Calu3 (cell line): ENCODE results near the gene RBBP6. TPM values are rescaled to one million over a fixed set of nuclear protein-coding genes. Genes with fewer than 3 reads are reported as not detected.

Source experiments
- BruUV-seq: library from RNA; stranded (reverse); fragments of 400-500 nt; replicated peaks from 2 replicates; lab custom pipeline; 2021; lab: Mats Ljungman, UMichigan
- CTCF ChIA-PET: fragments of 300-600 bp; sonication (Branson Sonifier 250); formaldehyde crosslinking; loops from one replicate; lab custom pipeline; 2022; ENCODE audit warnings: antibody characterized with exemption; lab: Charles Lee
- DNase-seq: peaks from one replicate; pipeline ENCODE4 v3.0.0; 2022
- H3K27ac Mint-ChIP-seq: one replicate; pipeline ENCODE4 v1.8.0; 2022; ENCODE audit warnings: mixed read lengths; ENCODE audit not compliant: unreplicated experiment
- H3K27me3 Mint-ChIP-seq: one replicate; pipeline ENCODE4 v1.8.0; 2022; ENCODE audit warnings: mixed read lengths; ENCODE audit not compliant: unreplicated experiment
- H3K36me3 Mint-ChIP-seq: one replicate; pipeline ENCODE4 v1.8.0; 2022; ENCODE audit warnings: mild to moderate bottlenecking, moderate library complexity, mixed read lengths; ENCODE audit not compliant: insufficient read depth, unreplicated experiment
- H3K4me1 Mint-ChIP-seq: one replicate; pipeline ENCODE4 v1.8.0; 2022; ENCODE audit warnings: mild to moderate bottlenecking, low read depth, mixed read lengths; ENCODE audit not compliant: unreplicated experiment
- H3K4me3 Mint-ChIP-seq: one replicate; pipeline ENCODE4 v1.8.0; 2022; ENCODE audit warnings: mild to moderate bottlenecking, low read depth, moderate library complexity, mixed read lengths; ENCODE audit not compliant: unreplicated experiment
- H3K9me3 Mint-ChIP-seq: one replicate; pipeline ENCODE4 v1.8.0; 2022; ENCODE audit warnings: low read depth, mixed read lengths; ENCODE audit not compliant: unreplicated experiment
- CTCF ChIP-seq: fragments of 200-600 bp; IDR thresholded peaks from one replicate; pipeline ENCODE4 v1.8.0; 2022; ENCODE audit warnings: antibody characterized with exemption; ENCODE audit not compliant: unreplicated experiment
- intact Hi-C: fragments of 100-400 bp; cut with micrococcal nuclease; formaldehyde crosslinking; loops from one replicate; pipeline ENCODE4 v1.10.0; 2022; ENCODE audit not compliant: unreplicated experiment
- total RNA-seq: library from RNA; stranded (reverse); gene quantifications from 2 replicates; pipeline ENCODE4 v1.2.3, GENCODE V29; 2022

The RBBP6 gene
- total RNA-seq, 1 experiment from 2014 or later: 56.8 TPM

- Mint-ChIP-seq H3K27ac (peak overlapping the region; percentile 90), H3K36me3 (peaks cover 44% of the 10 kb centered on the region), H3K4me1 (peaks cover 34% of the 10 kb centered on the region), H3K27me3 (no peaks in the 10 kb centered on the region), H3K9me3 (no peaks in the 10 kb centered on the region), H3K4me3 (peak overlapping the region; percentile 88)
- no TSS peak for BruUV-seq
- peak; percentile 4 for DNase-seq
- intact Hi-C loops: loop anchor here (1.0 to 5.0 kb wide), 2 partner anchors 10 to 197 kb away; no protein-coding TSS in a partner anchor
- CTCF ChIA-PET: interaction anchor here (0.6 to 1.3 kb wide), 7 partner anchors 9 to 800 kb away, joined by 3 to 5 read pairs (median 4); no protein-coding TSS in a partner anchor
- no peak for TF ChIP-seq CTCF
Observed at GRCh38 chr16:24540602-24541210, 1.3 kb downstream of the RBBP6 start.

GRCh38 chr16:24541233-24541933 lies 2.0 kb downstream of the RBBP6 start:
- peaks cover 35% of the 10 kb centered on the region for H3K4me1 Mint-ChIP-seq

GRCh38 chr16:24543949-24544348 lies 4.6 kb downstream of the RBBP6 start:
- Mint-ChIP-seq H3K9me3 (no peaks in the 10 kb centered on the region), H3K27me3 (no peaks in the 10 kb centered on the region), H3K4me1 (peaks cover 35% of the 10 kb centered on the region), H3K36me3 (peaks cover 64% of the 10 kb centered on the region), H3K27ac (no peak overlapping the region), H3K4me3 (no peak overlapping the region)
- no peak for DNase-seq
- CTCF ChIA-PET: no interaction called here
- intact Hi-C loops: loop anchor here (5.0 kb wide), 1 partner anchor 193 kb away; no protein-coding TSS in a partner anchor
- TF ChIP-seq CTCF: no peak
- no TSS peak for BruUV-seq

More at GRCh38 chr16:24541233-24541933, 2.0 kb downstream of the RBBP6 start:
- no peak for DNase-seq
- H3K36me3 Mint-ChIP-seq: peaks cover 48% of the 10 kb centered on the region
- no peaks in the 10 kb centered on the region for H3K9me3 Mint-ChIP-seq
- no peak for TF ChIP-seq CTCF
- TSS peak; percentile 23 for BruUV-seq
- peak overlapping the region; percentile 88 for H3K4me3 Mint-ChIP-seq
- no peaks in the 10 kb centered on the region for H3K27me3 Mint-ChIP-seq
- CTCF ChIA-PET: interaction anchor here (0.6 to 1.3 kb wide), 7 partner anchors 8 to 800 kb away, joined by 3 to 5 read pairs (median 4); no protein-coding TSS in a partner anchor
- intact Hi-C loops: loop anchor here (5.0 kb wide), 1 partner anchor 196 kb away; no protein-coding TSS in a partner anchor
- H3K27ac Mint-ChIP-seq: peak overlapping the region; percentile 90

GRCh38 chr16:24544640-24545039 lies 5.3 kb downstream of the RBBP6 start:
- intact Hi-C loops: loop anchor here (5.0 kb wide), 1 partner anchor 193 kb away; no protein-coding TSS in a partner anchor
- CTCF ChIA-PET: no interaction called here
- H3K27ac Mint-ChIP-seq: no peak overlapping the region
- DNase-seq: no peak
- peaks cover 64% of the 10 kb centered on the region for H3K36me3 Mint-ChIP-seq
- no peak for TF ChIP-seq CTCF
- BruUV-seq: no TSS peak
- H3K4me3 Mint-ChIP-seq: no peak overlapping the region
- H3K9me3 Mint-ChIP-seq: no peaks in the 10 kb centered on the region
- peaks cover 35% of the 10 kb centered on the region for H3K4me1 Mint-ChIP-seq
- no peaks in the 10 kb centered on the region for H3K27me3 Mint-ChIP-seq
